Activated B cell treated with CpG ODN at 0.5 μM for 24 hours (primary cell): Measurements from ENCODE around the gene TMEM26. TPM values are rescaled to one million over a fixed set of nuclear protein-coding genes. Genes with fewer than 3 reads are reported as not detected.

Experiments
- ATAC-seq: fragments of 200-7000 bp; cut with Tn5 transposase; one replicate; pipeline ENCODE4 v1.10.0; 2021; ENCODE audit warnings: low read depth, mild to moderate bottlenecking, moderate library complexity
- CTCF ChIA-PET: fragments of 350-600 bp; sonication (Branson Sonifier 250); formaldehyde crosslinking; loops from one replicate; lab custom pipeline; 2021; ENCODE audit warnings: antibody characterized with exemption; lab: Charles Lee
- POLR2A ChIA-PET: fragments of 350-600 bp; sonication (Branson Sonifier 250); formaldehyde crosslinking; loops from one replicate; lab custom pipeline; 2021; ENCODE audit warnings: antibody characterized with exemption; lab: Charles Lee
- DNase-seq: peaks from one replicate; pipeline ENCODE4 v3.0.0; 2022
- H3K27ac Mint-ChIP-seq: one replicate; pipeline ENCODE4 v1.8.0; 2020; ENCODE audit warnings: mixed read lengths
- H3K27me3 Mint-ChIP-seq: one replicate; pipeline ENCODE4 v1.8.0; 2021; ENCODE audit warnings: mixed read lengths
- H3K36me3 Mint-ChIP-seq: one replicate; pipeline ENCODE4 v1.8.0; 2021; ENCODE audit warnings: low read depth, mixed read lengths
- H3K4me1 Mint-ChIP-seq: one replicate; pipeline ENCODE4 v1.8.0; 2021; ENCODE audit warnings: mixed read lengths
- H3K4me3 Mint-ChIP-seq: one replicate; pipeline ENCODE4 v1.8.0; 2020; ENCODE audit warnings: mild to moderate bottlenecking, mixed read lengths
- H3K9me3 Mint-ChIP-seq: one replicate; pipeline ENCODE4 v1.8.0; 2020; ENCODE audit warnings: mixed read lengths
- CTCF ChIP-seq: fragments of 200-600 bp; IDR thresholded peaks from one replicate; pipeline ENCODE4 v1.8.0; 2022; ENCODE audit warnings: antibody characterized with exemption, mild to moderate bottlenecking
- intact Hi-C: fragments of 100-400 bp; cut with micrococcal nuclease; formaldehyde crosslinking; loops from one replicate; pipeline ENCODE4 v1.15.1; 2024
- total RNA-seq: library from RNA; stranded (reverse); gene quantifications from 2 replicates; pipeline ENCODE4 v1.2.3, GENCODE V29; 2022

The TMEM26 gene
- total RNA-seq, 1 donor from 2014 or later: not detected

- no peak for ATAC-seq
- intact Hi-C loops: no loop called here
- H3K36me3 Mint-ChIP-seq: no peaks in the 10 kb centered on the region
Observed at GRCh38 chr10:61486251-61486650, 33.1 kb upstream of the TMEM26 start.

DNA sequence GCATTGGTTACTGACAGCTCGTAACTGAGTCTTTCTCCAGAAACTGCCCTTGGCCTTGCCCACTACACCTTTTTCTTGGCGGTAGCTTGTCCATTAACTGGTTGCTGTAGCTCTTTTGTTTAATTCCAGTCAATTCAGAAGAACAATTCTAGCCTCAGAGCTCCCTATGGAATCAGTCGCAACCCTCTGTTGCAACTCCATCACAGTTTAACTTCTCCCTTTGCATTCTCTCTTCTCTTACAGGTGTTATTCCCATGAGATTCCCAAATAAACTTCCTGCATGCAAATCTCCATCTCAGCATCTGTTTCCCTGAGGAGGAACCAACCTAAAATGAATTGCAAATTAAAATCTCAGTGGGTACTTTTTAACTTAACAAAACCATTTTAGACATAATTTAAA, 28.4 kb upstream of the TMEM26 start:
- intact Hi-C loops: no loop called here
- H3K9me3 Mint-ChIP-seq: no peaks in the 10 kb centered on the region
- no peak for TF ChIP-seq CTCF
- no peaks in the 10 kb centered on the region for H3K36me3 Mint-ChIP-seq
- H3K4me1 Mint-ChIP-seq: no peaks in the 10 kb centered on the region
- ChIA-PET CTCF (no interaction called here), POLR2A (no interaction called here)
- peaks cover 2% of the 10 kb centered on the region for H3K27me3 Mint-ChIP-seq
- H3K27ac Mint-ChIP-seq: no peak overlapping the region
- no peak for DNase-seq
- ATAC-seq: no peak
- H3K4me3 Mint-ChIP-seq: no peak overlapping the region

More at GRCh38 chr10:61486251-61486650, 33.1 kb upstream of the TMEM26 start:
- H3K4me3 Mint-ChIP-seq: no peak overlapping the region
- H3K4me1 Mint-ChIP-seq: no peaks in the 10 kb centered on the region
- no peak for DNase-seq
- ChIA-PET CTCF (no interaction called here), POLR2A (no interaction called here)
- peaks cover 10% of the 10 kb centered on the region for H3K27me3 Mint-ChIP-seq
- no peak overlapping the region for H3K27ac Mint-ChIP-seq
- H3K9me3 Mint-ChIP-seq: no peaks in the 10 kb centered on the region
- TF ChIP-seq CTCF: no peak

DNA sequence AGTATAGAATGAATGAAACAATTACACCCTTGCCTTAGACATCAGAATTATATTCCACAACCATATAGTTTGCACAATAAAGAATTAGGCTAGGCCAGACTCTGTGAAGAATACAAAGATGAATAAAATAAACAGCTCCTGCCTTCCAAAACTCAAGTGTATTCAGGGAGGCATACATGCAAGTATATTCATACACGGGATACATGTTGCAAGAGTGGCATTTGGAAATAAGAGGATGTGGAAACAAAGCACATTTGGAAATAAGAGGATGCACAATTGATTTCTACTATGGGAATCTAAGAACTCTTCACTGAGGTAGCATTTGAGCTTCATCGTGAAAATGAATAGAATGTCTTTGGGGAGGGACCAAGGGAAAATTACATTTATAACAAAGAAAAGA, 27.0 kb upstream of the TMEM26 start:
- intact Hi-C loops: no loop called here
- ATAC-seq (no peak), DNase-seq (no peak)
- Mint-ChIP-seq H3K4me3 (no peak overlapping the region), H3K27me3 (peaks cover 2% of the 10 kb centered on the region), H3K4me1 (no peaks in the 10 kb centered on the region), H3K36me3 (no peaks in the 10 kb centered on the region), H3K9me3 (no peaks in the 10 kb centered on the region), H3K27ac (no peak overlapping the region)
- no peak for TF ChIP-seq CTCF
- POLR2A ChIA-PET: no interaction called here
- CTCF ChIA-PET: no interaction called here

- no peak for ATAC-seq
- ChIA-PET CTCF (no interaction called here), POLR2A (no interaction called here)
- Mint-ChIP-seq H3K9me3 (no peaks in the 10 kb centered on the region), H3K4me3 (no peak overlapping the region), H3K36me3 (no peaks in the 10 kb centered on the region), H3K27me3 (peaks cover 4% of the 10 kb centered on the region), H3K27ac (no peak overlapping the region), H3K4me1 (no peaks in the 10 kb centered on the region)
- intact Hi-C loops: no loop called here
- TF ChIP-seq CTCF: no peak
- DNase-seq: no peak
Observed at GRCh38 chr10:61478621-61479312, 25.6 kb upstream of the TMEM26 start.

DNA sequence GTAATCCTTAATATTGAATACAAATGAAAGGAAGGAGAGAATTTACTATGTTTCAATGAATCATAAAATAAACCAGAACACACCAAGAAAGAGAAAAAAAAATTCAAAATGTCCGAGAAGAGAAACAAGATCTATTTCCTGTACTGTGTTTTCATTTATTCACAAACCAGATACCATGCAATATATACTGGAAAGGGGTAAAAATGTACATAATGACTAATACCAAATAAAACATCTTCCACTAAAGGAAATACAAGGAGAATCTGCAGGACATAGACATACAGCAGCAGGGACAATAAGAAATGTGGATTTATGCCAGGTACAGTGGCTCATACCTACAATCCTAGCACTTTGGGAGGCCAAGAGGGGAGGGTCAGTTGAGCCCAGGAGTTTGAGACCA, 24.3 kb upstream of the TMEM26 start:
- POLR2A ChIA-PET: no interaction called here
- no peaks in the 10 kb centered on the region for H3K9me3 Mint-ChIP-seq
- H3K4me1 Mint-ChIP-seq: no peaks in the 10 kb centered on the region

More for the DNA sequence above, 24.3 kb upstream of the TMEM26 start:
- no peak for DNase-seq
- H3K27ac Mint-ChIP-seq: no peak overlapping the region
- ATAC-seq: no peak
- no peak overlapping the region for H3K4me3 Mint-ChIP-seq
- intact Hi-C loops: no loop called here
- no peak for TF ChIP-seq CTCF
- H3K36me3 Mint-ChIP-seq: no peaks in the 10 kb centered on the region
- H3K27me3 Mint-ChIP-seq: peaks cover 4% of the 10 kb centered on the region
- CTCF ChIA-PET: no interaction called here
